HepG2 (cell line): ENCODE results near the gene MAPK8IP3.

Experiments
- CTCF ChIP-seq: sonication (generic); formaldehyde crosslinking; IDR thresholded peaks from 2 replicates; pipeline ENCODE4 v1.5.0; 2020; ENCODE audit warnings: mild to moderate bottlenecking, missing genetic modification reagents, moderate library complexity
- ELF1 ChIP-seq: sonication (generic); formaldehyde crosslinking; IDR thresholded peaks from 2 replicates; pipeline ENCODE4 v1.4.0; 2020; ENCODE audit warnings: missing genetic modification reagents
- EP300 ChIP-seq, 3 experiments: sonication (generic) in 1 of 3; formaldehyde crosslinking in 1 of 3; IDR thresholded peaks; 2 replicates each; pipeline versions ENCODE4 v1.5.1 to v1.6.1; 2011 to 2020; ENCODE audit warnings: low read depth in 2 of 3, low read length in 2 of 3, borderline replicate concordance in 1 of 3, improper control_type of control experiment in 1 of 3, mild to moderate bottlenecking in 1 of 3, missing genetic modification reagents in 1 of 3, moderate library complexity in 1 of 3
- MYNN ChIP-seq: sonication (generic); formaldehyde crosslinking; IDR thresholded peaks from 2 replicates; pipeline ENCODE4 v1.4.0; 2020; ENCODE audit warnings: mild to moderate bottlenecking, low read depth, missing genetic modification reagents
- REST ChIP-seq, 2 experiments: IDR thresholded peaks; 2 replicates each; pipeline ENCODE4 v1.6.1; 2011 to 2012; ENCODE audit warnings: low read length in 2 of 2, borderline replicate concordance in 1 of 2, low read depth in 1 of 2, mild to moderate bottlenecking in 1 of 2, moderate library complexity in 1 of 2
- ZNF441 ChIP-seq: sonication (generic); formaldehyde crosslinking; IDR thresholded peaks from 2 replicates; pipeline ENCODE4 v1.7.0; 2021; ENCODE audit warnings: missing genetic modification reagents, borderline replicate concordance

GRCh38 chr16:1812732-1813163, 106.8 kb downstream of the MAPK8IP3 start:
- TF ChIP-seq ELF1 (CRISPR knock-in tag) (no peak), CTCF (peak; percentile 91), EP300 (IDR thresholded peaks at IDR 0.05; ENCODE audit: low read depth in 2 of 2, low read length in 2 of 2) (no peak), EP300 (CRISPR knock-in tag; IDR thresholded peaks at IDR 0.05; ENCODE audit: borderline replicate concordance) (no peak), MYNN (no peak), REST (IDR thresholded peaks at IDR 0.05; ENCODE audit: borderline replicate concordance in 1 of 2, low read depth in 1 of 2, low read length in 2 of 2) (no peak), ZNF441 (CRISPR knock-in tag) (no peak)
